GM18519 (cell line): ENCODE results near the gene IL15.
A peak's percentile ranks its signal among the peaks of the same experiment; 100 is the strongest.
"Not testable (repeated sequence)": the region's sequence is repeated elsewhere in the genome, so short reads cannot be mapped to it uniquely, and the experiment has no call there.

ENCODE experiments used
- ATAC-seq: cut with Tn5 transposase; IDR thresholded peaks from one replicate; pipeline ENCODE4 v1.9.1; 2021; ENCODE audit warnings: mild to moderate bottlenecking, moderate library complexity; ENCODE audit not compliant: unreplicated experiment, low FRiP score

The IL15 gene

DNA sequence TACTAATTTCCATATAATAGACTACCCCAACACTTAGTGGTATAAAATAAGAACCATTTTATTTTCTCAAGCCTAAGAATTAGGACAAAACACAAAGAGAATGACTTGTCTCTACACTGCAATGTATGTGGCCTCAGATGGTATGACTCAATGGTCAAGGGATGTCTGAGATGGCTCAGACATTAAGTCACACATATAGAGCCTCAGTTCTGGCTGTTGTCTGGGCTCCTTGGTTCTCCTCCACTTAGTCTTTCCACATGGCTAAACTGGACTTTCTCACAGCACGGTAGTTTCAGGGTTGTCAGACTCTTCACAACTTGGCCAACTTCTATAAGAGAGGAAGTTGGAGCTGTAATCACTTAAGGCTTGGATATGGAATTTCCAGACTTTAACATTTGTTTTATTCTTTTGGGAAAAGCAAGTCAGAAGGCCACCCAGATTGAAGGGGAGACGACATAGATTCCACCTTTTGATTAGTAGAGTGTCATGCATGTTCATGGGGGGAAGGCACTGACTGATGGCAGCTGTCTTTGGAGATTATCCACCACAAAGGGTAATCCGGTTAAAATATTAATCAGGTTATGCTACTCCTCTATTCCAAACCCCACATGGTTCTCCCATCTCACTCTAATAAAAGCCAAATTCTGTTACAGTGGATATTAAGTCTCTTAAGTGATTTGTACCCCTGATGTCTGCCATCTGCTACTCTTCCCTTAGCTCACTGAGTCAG, 9.4 kb downstream of the IL15 start:
- no peak for ATAC-seq

DNA sequence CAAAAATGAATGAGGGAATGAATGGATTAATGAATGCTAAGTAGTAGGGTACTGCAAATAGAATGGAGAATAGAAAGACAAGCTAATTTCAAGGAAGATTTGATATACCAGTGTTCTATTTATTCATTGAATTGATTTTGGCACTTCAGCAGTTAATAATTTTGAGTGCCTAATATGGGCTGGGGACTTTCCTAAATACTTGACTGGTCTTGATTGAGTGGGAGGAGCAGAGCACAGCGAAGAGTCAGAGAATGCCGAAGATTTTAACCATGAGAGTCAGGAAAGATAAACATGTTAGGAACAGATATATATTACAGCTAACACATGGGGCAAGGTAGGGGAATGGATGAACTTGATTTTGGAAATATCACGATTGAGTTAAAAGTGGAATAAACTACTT, 10.6 kb downstream of the IL15 start:
- ATAC-seq: no peak

DNA sequence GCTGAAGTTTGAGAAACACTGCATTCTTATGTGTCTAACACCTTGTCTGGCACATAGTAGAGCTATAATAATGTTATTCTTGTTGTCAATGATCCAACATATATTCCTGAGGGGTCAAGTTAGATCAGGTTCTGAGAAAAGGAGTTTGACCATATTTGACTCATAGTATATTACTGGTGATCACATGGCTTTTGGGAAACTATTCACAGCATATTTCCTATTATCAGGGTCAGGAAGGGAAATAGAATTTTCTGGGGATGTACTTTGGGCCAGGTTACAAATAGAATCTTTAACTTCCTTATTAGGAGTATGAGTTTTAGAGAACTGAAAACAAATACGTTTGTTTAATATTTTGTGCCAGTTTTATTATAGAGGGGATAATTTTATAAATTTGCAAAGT, 11.6 kb downstream of the IL15 start:
- no peak for ATAC-seq

DNA sequence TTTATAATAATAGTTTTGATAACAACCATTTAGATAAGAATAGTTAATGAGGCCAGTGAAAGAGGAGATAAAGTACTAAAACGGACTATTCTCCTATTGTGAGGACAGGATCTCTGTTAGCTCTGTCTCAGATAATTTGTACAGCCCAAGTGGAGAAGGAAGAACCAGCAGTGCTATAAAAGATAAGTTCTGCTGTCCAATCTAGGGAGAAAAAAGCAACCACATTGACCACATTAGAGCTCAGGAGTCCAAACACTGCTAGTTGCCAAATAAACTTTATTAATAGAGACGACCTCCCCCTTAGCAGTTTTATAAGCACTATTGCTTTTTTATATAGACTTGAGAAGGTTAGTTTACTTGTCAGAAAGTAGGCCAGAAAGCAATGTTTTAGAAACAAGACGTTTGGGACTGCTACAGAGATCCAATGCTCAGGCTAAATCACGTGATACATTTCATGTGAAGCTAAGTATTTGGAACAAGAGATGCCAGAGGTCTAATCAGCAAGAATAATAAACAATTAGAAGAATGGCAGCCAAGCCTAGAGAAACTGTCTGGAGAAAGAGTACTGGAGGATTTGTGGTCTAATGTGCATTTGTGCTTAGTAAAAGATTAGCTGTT, 15.9 kb downstream of the IL15 start:
- ATAC-seq: no peak

DNA sequence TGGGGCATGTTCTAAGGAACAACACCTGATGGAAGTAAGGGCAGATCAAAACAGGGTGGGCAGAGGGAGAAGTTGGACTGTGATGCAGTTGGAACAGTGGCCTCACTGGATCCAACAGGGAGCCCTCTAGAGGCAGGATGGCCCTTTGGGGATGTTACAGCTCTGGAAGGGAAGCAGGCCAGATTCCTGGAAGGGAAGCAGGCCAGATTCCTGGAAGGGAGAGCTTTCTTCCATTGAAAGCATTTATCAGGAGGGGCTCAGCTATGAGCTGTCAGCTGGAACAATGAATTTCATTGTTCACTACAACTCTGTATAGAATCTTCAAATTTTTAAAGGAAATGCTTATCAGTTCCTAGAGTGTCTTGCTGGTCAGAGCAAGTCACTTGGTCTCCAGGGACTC, 17.7 kb downstream of the IL15 start:
- no peak for ATAC-seq

DNA sequence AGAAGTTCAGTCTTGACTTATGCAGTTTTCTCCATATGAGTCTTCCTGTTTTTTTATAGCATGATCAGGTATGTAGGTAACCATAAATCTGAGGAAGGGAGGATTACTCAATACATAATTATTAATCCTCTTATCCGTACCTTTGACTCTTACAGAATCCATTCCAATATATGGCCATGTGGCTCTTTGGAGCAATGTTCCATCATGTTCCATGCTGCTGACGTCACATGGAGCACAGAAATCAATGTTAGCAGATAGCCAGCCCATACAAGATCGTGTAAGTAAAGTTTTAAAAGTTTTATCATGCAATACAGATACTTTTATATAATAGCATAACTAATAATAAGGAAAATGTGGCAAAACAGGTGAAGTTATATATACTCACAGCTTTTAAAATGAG, 19.6 kb downstream of the IL15 start:
- ATAC-seq: no peak

DNA sequence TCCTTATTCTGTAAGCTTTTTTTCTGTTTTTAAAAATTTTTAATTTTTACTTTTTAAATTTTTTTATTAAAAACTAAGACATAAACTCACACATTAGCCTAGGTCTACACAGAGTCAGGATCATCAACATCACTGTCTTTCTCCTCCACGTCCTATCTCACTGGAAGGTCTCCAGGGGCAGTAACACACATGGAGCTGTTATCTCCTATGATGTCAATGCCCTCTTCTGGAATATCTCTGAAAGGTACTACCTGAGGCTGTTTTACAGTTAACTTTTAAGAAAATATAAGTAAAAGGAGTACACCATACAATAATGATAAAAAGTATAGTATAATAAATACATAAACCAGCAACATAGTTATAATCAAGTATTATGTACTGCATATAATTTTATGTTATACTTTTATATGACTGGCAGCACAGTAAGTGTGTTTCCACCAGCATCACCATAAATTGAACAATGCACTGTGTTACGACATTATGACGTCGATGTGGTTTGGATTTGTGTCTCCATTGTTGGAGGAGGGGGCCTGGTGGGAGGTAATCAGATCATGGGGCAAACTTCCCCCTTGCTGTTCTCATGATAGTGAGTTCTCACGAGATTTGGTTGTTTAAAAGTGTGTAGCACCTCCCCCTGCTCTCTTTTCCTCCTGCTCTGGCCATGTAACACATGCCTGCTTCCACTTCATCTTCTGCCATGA, 21.3 kb downstream of the IL15 start:
- ATAC-seq: no peak

DNA sequence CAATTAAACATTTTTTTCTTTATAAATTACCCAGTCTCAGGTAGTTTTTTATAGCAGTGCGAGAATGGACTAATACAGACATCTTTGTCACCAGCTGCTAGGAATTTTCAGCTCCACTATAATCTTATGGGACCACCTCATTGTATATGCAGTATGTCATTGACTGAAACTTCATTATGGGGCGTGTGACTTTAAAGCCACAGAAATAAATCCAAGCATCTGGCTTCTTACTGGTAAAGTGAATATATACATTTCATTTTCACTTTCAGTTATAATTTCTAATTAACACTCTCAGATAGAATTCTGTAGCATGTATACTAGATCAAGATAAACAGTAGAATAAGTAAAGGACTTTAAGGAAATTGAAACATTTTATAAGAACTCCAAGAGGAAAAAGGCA, 21.9 kb downstream of the IL15 start:
- peak; percentile 40 for ATAC-seq

DNA sequence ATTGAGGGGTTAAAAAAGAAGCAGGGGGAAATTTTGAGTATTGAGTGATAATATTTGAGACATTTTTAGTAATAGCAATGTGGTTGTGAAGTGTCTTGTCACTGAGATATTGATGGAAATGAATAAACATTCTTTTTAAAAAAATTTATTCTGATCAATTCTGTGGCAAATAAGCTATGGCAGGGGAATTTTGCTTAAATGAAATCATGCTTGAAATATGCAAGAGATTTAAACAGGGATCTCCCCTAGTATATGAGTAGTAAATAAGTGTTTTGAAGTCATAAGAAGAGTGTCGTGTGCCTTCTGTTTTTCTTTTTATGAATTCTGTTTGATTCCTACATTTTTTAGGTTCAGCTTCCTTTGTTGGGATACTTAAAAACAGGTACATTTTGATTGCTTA, 23.2 kb downstream of the IL15 start:
- ATAC-seq: no peak

DNA sequence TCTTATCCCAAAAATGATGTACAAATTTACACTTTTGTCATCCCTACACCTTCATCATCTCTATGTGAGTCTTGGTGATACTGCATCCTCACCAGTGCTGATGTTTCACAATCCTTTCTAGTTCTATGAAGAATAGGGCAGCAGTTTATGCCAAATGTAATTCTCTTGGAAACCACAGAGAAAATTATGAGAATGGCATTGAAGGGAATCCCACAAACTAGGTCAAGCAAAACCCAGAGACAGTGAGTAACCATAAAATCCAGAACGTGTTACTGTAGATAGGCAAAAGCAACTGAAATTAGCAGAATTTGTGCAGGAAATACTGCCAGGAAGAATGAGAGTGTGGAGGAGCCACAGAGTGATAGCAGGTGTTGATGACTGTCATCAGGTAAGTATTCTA, 24.5 kb downstream of the IL15 start:
- ATAC-seq: no peak

DNA sequence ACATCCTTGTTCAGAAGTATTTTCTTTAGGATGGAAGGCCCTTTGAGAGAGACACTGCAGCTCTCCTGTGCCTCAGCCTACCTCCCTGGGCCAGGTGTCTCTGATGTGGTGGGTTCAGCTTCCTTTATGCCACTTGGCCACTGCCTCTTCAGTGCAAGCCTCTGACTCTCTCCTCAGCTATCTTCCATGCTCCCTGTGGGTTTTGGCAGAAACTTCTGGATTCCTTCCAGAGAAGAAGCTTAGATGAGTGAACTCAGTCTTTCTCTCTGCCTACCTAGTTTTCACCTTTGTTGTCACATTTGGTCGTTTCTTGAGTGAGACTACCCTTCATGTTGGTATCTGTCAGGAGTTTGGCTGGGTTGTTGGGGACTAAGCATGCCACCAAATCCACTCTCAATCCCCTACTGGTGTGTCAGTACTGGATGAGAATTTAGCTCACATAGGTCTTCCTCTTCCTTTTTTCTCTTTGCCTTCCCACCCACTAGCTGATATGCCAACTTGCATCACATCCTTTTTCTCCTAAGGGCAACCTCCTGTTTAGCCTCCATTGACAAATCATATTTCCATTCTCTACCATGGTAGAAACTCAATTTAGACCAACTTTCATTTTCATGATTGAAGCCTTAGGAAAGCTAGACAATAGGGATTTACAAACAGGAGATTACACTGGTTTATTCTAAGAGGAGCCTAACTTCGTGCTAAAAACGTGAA, 32.0 kb downstream of the IL15 start:
- no peak for ATAC-seq

DNA sequence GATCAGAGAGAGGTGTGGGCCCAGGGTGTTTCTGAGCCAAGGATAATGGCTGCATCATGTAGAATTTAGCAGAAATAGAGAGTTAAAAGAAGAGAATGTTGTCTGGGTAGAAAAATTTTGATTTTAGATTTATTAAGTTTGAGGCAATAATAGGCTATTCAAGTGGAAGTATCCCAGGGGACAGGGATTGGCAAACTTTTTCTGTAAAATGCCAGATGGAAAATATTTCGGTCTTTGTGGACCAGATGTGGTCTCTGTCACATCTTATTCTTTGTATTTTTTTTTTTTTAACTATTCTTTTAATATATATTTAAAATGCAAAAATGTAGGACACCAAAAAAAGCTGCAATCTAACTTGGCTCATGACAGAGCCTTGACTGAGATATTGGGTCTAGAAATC, 33.1 kb downstream of the IL15 start:
- ATAC-seq: no peak

DNA sequence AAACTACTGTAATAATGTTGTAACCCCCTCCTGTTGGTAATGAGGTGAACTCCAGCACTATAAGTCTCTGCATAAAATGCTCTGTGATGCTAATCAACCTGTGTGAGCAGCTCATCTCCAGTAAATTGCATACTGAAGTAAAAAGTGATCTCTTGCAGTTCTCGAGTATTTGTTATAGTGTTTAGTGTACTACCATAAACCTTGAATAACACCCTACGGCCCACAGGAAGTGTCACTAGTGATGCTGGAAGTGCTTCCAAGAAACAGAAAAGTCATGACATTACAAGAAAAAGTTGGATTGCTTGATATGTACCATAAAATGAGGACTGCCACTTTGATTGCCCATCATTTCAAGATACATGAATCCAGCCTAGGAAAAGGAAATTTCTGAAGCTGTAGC, 39.0 kb downstream of the IL15 start:
- no peak for ATAC-seq

DNA sequence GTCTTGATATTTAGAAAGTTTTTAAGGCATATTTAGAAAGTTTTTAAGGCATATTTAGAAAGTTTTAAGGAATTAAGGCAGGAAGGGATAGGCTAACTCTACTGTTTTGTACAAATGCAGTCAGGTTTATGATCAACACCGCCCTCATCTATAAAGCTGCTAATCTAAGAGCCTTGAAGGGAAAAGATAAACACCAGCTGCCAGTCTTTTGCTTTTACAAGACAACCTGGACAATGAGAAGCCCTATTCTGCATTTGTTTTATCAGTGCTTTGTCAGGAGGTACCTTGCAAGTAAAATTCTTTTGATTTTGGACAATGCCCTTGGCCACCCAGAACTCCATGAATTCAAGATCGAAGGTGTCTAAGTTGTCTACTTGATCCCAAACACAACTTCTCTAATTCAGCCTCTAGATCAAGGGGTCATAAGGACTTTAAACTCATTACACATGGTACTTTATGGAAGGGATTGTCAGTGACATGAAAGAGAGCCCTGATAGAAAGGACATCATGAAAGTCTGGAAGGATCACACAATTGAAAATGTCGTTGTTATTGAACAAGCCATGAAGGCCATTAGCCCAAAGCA, 39.8 kb downstream of the IL15 start:
- ATAC-seq: no peak

DNA sequence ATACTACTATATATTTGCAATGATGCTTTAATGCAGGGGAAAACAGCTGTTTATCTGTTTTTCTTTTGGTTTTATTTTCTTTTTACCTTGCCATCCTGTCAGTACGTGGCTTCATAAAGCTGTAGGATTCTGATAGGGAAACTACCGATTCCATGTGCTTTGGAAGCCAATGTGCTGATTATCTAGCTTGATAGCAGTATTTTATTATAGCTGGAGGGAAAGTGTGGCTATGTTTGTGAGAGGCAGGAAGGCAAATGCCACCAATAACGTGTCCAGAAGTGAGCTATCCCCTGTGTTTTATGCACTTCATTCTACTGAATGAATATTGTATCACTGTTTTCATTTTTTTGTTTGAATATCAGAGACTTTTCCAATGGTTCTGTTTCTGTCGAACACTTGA, 43.7 kb downstream of the IL15 start:
- no peak for ATAC-seq

DNA sequence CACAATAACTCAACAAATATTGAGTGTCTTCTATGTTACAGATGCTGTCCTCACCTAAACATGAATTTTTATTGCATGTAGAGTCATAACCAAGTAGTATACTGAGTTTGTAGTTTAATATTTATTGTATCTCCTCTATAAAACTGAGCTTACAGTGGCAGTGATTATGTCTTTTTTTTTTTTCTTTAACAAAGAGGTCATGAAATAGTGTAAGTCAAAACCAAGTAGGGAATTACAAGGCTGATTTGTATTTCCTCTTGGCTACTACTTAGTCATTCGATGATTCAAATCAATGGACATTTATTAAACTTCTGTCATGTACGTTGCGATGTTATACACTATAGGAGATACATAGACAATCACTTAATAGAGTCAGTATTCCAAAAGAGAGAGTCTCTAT, 48.4 kb downstream of the IL15 start:
- no peak for ATAC-seq

DNA sequence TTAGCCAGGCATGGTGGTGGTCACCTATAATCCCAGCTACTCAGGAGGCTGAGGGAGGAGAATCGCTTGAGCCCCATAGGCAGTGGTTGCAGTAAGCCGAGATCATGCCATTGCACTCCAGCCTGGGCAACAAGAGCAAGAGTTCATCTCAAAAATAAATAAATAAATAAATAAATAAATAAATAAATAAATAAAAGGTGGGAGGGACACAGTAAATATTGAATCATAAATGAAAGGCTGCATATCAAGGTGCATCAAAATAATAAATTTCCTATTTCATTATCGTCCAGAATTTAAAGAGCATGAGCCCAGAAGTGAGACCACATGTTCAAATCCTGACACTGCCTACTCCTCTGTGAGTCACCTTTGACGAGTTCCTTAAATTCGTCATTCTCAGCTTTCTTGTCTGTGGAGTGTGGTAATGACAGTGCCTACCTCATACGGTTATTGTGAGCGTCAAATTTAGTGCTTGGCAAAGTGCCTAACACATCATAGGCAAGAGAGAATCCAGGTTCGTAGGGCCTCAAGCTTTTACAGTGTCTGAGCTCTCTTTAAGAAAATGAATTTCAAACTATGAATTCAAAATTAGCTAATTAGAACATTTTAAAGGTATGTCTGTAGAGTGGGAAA, 49.9 kb downstream of the IL15 start:
- no peak for ATAC-seq

DNA sequence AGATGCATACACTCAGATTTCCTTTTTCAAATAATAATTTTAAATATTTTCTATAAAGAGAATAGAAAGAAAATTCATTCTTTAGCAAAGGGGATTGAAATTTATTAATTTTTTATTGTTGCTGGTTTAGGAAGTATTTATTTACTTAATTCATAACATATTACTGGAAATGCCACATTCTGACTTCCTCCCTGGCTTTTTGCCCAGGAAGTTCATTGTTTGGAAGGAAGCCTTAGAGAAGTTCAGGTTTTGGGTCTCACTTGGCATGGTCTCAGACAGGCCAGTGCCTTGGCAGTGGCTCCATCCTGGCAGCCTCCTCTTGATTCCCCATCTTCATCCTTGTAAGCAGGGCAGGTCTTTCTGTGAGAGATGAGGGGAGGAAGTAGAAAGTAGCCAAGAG, 50.5 kb downstream of the IL15 start:
- no peak for ATAC-seq

DNA sequence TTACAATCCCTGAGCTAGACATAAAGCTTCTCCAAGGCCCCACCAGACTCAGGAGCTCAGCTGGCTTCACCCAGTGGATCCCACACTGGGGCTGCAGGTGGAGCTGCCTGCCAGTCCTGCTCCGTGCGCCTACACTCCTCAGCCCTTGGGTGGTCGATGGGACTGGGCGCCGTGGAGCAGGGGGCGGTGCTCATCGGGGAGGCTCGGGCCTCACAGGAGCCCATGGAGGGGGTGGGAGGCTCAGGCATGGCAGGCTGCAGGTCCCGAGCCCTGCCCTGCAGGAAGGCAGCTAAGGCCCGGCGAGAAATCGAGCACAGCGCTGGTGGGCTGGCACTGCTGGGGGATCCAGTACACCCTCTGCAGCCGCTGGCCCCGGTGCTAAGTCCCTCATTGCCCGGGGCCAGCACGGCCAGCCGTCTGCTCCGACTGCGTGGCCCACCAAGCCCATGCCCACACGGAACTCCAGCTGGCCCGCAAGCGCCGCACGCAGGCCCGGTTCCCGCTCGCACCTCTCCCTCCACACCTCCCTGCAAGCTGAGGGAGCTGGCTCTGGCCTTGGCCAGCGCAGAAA, 53.4 kb downstream of the IL15 start:
- ATAC-seq: not testable (repeated sequence)

DNA sequence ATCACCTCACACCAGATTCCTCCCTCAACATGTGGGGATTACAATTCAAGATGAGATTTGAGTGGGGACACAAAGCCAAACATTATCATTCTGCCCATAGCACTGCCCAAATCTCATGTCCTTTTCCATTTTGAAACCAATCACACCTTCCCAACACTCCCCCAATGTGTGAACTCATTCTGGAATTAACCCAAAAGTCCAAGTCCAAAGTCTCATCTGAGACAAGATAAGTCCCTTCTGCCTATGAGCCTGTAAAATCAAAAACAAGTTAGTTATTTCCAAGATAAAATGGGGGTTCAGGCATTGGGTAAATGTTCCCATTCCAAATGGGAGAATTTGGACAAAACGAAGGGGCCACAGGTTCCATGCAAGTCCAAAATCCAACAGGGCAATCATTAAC, 54.9 kb downstream of the IL15 start:
- ATAC-seq: not testable (repeated sequence)
